Measurements from ENCODE around the gene METAP1D. TPM values are rescaled to one million over a fixed set of nuclear protein-coding genes. Genes with fewer than 3 reads are reported as not detected.

METAP1D gene
- total RNA-seq, 6 donors from 2014 or later: 0.11 to 6.3 (median 2.9) TPM

DNA sequence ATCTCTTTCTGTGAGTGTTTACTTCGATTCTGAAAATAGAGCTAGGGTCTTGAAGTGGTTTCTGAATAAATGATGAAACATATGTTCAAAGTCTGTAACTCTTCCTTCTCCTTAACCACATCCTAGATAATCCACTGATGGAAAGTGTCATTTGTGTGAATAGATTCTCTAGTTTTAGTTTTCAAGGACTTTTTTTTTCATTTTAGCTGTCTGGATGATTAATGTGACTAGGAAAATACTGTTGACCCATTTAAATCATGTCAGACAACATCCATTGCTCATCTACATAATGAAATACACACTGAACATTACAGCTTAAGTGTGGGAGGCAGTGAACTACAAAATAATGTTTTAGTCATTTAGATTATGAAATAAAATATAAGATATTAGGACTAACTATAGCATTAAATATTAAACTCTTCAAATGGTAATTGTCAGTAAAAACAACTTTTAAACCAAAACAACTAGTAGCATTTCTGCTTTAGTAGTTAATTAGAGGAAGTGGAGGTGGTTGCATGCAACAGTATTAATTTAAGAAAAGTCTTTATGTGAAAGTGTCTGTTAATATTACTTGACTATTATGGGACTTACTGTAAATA, 46.4 kb downstream of the METAP1D start:
- ATAC-seq (ENCODE audit: low FRiP score in 2 of 2): no peak
- H3K27ac ChIP-seq: no peak overlapping the region
- TF ChIP-seq POLR2A (IDR thresholded peaks at IDR 0.05) (no peak), POLR2AphosphoS5 (IDR thresholded peaks at IDR 0.05) (no peak), EP300 (IDR thresholded peaks at IDR 0.05) (no peak)
- TF ChIP-seq, protein P1, sequence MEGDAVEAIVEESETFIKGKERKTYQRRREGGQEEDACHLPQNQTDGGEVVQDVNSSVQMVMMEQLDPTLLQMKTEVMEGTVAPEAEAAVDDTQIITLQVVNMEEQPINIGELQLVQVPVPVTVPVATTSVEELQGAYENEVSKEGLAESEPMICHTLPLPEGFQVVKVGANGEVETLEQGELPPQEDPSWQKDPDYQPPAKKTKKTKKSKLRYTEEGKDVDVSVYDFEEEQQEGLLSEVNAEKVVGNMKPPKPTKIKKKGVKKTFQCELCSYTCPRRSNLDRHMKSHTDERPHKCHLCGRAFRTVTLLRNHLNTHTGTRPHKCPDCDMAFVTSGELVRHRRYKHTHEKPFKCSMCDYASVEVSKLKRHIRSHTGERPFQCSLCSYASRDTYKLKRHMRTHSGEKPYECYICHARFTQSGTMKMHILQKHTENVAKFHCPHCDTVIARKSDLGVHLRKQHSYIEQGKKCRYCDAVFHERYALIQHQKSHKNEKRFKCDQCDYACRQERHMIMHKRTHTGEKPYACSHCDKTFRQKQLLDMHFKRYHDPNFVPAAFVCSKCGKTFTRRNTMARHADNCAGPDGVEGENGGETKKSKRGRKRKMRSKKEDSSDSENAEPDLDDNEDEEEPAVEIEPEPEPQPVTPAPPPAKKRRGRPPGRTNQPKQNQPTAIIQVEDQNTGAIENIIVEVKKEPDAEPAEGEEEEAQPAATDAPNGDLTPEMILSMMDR (IDR thresholded peaks at IDR 0.05): no peak
- no peak overlapping the region for H3K4me3 ChIP-seq
- no peaks in the 10 kb centered on the region for H3K27me3 ChIP-seq
- no peaks in the 10 kb centered on the region for H3K4me1 ChIP-seq
- no peaks in the 10 kb centered on the region for H3K9me3 ChIP-seq
- WGBS, 2 donors: 45 to 55% methylated on average over 1 of the region's 1 CpG
- DNase-seq: no peak
- H3K36me3 ChIP-seq: no peaks in the 10 kb centered on the region

DNA sequence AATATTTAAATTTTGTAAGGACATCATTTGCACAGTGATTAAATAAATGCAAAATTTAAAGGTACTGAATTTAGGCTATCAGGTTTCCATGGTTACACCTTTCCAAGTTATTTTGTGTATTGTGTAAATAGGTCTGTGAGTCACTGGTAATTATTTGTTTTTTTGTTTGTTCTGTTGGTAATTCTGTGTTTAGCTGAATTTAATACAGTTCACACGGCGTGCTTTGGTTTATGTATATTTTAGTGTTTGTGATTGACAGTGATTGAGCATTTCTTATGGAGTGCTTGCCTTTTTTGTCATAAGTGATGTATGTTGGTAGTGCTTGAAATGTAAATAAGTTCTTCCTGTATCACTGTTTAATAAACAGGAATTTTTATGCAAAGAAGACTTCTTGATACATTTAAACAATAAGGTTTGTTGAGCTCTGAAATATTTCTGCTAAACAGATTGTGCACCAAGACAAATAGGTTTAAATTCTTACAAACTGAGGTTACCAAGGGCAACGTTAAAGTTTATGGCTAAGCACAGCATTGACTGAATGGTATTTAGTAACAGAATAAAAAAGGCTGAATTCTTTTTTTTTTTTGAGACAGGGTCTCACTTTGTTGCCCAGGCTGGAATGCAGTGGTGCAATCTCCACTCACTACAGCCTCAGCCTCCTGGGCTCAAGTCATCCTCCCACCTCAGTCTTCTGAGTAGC, 47.3 kb downstream of the METAP1D start:
- TF ChIP-seq, protein P1 (IDR thresholded peaks at IDR 0.05): no peak
- TF ChIP-seq EP300 (IDR thresholded peaks at IDR 0.05) (no peak), POLR2A (IDR thresholded peaks at IDR 0.05) (no peak), POLR2AphosphoS5 (IDR thresholded peaks at IDR 0.05) (no peak)
- DNase-seq (no peak), ATAC-seq (ENCODE audit: low FRiP score in 2 of 2) (no peak)
- no peaks in the 10 kb centered on the region for H3K9me3 ChIP-seq
- no peaks in the 10 kb centered on the region for H3K4me1 ChIP-seq
- H3K36me3 ChIP-seq: no peaks in the 10 kb centered on the region
- 62 to 70% methylated on average over 3 of the region's 3 CpGs for WGBS, 2 donors
- no peak overlapping the region for H3K27ac ChIP-seq
- no peaks in the 10 kb centered on the region for H3K27me3 ChIP-seq
- no peak overlapping the region for H3K4me3 ChIP-seq

DNA sequence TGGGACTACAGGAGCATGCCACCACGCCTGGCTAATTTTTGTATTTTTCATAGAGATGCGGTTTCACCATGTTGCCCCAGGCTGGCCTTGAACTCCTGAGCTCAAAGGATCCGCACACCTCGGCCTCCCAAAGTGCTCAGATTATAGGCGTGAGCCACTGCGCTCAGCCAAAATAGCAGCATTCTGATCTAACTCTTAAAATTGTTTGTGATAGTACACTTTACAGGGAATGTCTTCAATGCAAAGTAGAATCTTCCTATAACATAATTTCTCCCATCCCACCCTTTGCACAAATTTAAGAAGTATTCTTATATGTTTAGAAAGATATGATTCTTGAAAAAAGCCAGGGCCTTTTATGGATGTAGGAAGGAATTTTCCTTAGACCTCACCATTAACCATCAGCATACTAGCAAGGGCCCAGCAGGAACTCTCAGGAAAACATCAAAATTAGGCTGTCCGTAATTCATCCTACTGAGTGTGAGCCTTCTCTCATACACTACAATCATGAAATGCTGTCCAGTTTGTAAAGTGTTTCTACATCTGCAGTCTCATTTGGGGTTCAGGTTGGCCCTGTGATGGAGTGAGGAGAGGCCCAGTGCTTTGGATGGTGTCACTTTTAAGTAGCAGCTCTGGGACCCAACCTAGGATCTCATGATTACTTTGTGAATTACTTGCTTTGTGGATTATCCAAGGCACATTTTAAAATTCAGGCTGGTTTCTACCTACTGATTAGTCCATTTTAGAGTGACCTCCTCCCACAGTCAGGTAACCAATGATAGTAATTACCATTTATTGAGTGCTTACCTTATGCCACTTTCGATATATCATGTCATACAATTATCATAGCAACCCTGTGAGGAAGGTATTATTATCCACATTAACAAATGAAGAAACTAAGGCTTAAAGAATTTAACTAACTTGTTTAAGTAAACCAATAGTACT, 48.1 kb downstream of the METAP1D start:
- no peak for DNase-seq
- TF ChIP-seq, protein P1 (IDR thresholded peaks at IDR 0.05): no peak
- TF ChIP-seq EP300 (IDR thresholded peaks at IDR 0.05) (no peak), POLR2AphosphoS5 (IDR thresholded peaks at IDR 0.05) (no peak), POLR2A (IDR thresholded peaks at IDR 0.05) (no peak)
- ATAC-seq (ENCODE audit: low FRiP score in 2 of 2): no peak
- Histone ChIP-seq H3K4me1 (no peaks in the 10 kb centered on the region), H3K27me3 (no peaks in the 10 kb centered on the region), H3K4me3 (no peak overlapping the region), H3K36me3 (no peaks in the 10 kb centered on the region), H3K9me3 (no peaks in the 10 kb centered on the region), H3K27ac (no peak overlapping the region)
- 94 to 96% methylated on average over 8 of the region's 8 CpGs for WGBS, 2 donors

DNA sequence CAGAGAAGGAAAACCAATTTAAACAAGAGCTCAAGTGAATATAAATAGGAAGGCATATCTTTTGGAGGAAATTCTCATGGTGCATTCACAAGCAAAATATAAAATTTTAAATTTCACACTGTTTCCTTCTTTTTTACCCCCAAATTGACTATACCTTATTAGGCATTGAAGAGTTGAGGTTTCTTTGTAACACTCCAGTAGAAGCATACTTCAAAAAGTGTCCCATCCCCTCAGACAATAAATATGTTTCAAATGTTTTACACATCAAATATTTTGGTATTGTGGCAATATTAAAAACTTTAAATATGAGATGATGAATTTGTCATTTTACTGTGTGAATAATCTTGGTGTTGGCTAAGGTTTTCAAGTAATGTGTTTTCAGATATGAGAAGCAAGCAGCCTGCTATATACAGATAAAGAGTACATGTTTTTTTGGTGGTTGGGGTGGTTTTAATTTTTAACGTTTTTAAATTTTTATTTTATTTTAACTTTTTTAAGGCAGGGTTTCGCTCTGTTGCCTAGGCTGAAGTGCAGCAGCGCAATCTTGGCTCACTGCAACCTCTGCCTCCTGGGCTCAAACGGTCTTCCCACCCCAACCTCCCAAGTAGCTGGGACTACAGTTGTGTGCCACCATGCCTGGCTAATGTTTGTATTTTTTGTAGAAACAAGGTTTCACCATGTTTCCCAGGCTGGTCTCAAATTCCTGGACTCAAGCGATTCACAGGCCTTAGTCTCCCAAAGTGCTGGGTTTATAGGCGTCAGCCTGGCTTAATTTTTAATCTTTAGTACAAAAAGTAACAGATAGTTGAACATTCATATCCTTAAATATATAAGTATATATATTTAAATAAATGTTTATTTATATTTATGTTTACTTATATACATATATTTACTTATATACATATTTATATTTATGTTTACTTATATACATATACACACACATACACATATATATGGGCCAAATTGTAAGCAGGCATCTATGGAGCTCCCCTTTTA, 49.1 kb downstream of the METAP1D start:
- 90 to 93% methylated on average over 6 of the region's 6 CpGs for WGBS, 2 donors
- Histone ChIP-seq H3K27me3 (no peaks in the 10 kb centered on the region), H3K4me1 (no peaks in the 10 kb centered on the region), H3K27ac (no peak overlapping the region), H3K4me3 (no peak overlapping the region), H3K9me3 (no peaks in the 10 kb centered on the region), H3K36me3 (no peaks in the 10 kb centered on the region)
- DNase-seq: no peak
- no peak for ATAC-seq (ENCODE audit: low FRiP score in 2 of 2)
- TF ChIP-seq, protein P1 (IDR thresholded peaks at IDR 0.05): no peak
- TF ChIP-seq POLR2AphosphoS5 (IDR thresholded peaks at IDR 0.05) (no peak), EP300 (IDR thresholded peaks at IDR 0.05) (no peak), POLR2A (IDR thresholded peaks at IDR 0.05) (no peak)
